Subcutaneous adipose tissue (tissue), 4 donors: ENCODE results near the gene MTX3. TPM values are rescaled to one million over a fixed set of nuclear protein-coding genes. Genes with fewer than 3 reads are reported as not detected.

Experiments
- small RNA-seq: library from RNA; depleted of rRNA; stranded (forward); fragments of <200 nt; gene quantifications from one replicate; pipeline ENCODE3, GENCODE V24; 2016
- total RNA-seq, 4 donors: library from RNA; depleted of rRNA; stranded (reverse); fragments of >200 nt; gene quantifications; one replicate each; pipeline ENCODE4 v1.1.0, GENCODE V29; 2016
- TF ChIP-seq, protein P1 (sequence below): fragments of 450-650 bp; IDR thresholded peaks from one replicate; pipeline ENCODE4 v1.5.1; 2016; ENCODE audit warnings: low read depth, mild to moderate bottlenecking, control low read depth, antibody characterized with exemption, moderate library complexity

MTX3 gene
- total RNA-seq, 4 donors from 2014 or later, result 9.9 to 17.0 (median 14.9) TPM

DNA sequence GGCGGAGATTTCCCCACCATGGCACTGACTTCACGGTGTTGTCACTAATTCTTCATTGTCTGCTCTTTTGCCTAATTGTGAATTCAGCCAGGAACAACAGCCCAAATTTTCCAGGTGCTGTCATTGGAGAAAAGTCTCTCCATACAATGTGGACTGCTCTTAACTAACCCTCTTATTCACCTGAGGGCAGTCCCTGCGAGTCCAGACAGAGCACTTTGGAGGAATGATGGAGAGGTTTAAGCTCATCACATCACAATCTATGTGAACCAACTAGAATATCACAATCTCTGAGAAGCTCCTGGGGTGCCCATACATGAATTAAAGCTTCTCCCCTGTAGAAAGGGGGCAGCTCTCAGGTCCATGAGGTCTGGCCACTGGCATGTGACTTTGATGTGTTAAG lies 56.4 kb downstream of the MTX3 start:
- TF ChIP-seq, protein P1, sequence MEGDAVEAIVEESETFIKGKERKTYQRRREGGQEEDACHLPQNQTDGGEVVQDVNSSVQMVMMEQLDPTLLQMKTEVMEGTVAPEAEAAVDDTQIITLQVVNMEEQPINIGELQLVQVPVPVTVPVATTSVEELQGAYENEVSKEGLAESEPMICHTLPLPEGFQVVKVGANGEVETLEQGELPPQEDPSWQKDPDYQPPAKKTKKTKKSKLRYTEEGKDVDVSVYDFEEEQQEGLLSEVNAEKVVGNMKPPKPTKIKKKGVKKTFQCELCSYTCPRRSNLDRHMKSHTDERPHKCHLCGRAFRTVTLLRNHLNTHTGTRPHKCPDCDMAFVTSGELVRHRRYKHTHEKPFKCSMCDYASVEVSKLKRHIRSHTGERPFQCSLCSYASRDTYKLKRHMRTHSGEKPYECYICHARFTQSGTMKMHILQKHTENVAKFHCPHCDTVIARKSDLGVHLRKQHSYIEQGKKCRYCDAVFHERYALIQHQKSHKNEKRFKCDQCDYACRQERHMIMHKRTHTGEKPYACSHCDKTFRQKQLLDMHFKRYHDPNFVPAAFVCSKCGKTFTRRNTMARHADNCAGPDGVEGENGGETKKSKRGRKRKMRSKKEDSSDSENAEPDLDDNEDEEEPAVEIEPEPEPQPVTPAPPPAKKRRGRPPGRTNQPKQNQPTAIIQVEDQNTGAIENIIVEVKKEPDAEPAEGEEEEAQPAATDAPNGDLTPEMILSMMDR, result no peak

DNA sequence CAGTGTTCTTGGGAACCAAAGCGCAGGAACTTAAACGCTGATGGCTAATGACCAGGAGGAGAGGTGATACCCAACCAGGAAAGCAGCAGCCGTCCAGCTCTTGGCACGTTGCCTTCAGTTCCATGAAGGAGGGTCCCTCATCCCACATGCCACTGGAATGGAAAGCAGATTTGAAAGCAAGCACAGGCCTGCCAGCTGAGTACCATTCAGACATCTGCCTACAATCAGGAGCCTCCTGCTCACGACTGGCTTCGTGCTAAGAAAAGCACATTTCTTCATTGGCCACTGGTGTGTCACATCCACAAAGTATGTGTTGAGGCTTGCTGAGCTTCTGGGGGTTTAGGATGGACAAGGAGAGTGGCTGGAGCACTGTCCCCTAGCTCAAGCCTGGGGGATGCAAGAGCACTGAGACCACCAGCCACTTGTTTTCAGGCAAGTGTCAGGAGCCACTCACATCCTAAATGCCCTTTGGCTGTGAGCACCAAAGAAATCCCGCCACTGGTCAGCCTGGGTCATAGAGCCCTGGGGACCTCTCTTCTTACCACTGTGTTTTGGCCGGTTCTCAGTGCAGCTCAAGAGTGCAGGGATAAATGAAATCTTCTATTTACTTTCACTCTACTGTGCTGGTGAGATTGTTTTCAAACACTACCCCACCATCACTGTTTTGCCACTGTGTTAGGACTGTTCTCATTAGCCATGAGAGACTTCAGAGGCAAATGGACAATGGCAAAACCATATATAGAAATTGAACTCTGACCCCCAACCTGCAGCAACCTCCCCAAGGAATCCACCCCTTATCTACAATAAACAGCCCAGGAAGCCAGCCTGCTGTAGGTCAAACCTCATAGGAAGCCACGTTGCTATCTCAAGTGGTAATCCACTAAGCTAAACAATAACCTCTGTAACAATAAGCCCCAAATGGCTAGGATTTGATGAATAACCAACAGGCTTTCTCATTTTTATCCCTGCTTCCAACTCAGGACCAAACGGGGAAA lies 58.3 kb downstream of the MTX3 start:
- TF ChIP-seq, protein P1, result no peak

DNA sequence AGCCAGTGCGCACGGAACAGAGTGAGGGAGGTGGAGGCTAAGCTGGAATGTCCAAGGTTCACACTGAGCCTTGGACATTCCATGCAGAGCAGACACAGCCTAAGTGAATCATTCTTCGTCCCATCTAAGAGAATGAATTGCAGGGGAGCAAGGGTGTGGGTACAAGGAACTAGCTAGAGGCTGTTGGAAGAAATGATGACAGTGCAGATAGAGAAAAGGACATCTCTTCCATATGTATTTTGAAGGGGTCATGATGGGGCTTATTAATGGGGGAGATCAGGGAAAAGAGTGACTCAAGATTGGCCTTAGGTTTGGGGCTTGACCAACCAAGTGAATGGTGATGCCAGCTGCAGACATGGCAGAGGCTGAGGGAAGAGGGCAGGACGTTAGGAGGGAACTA lies 59.2 kb downstream of the MTX3 start:
- TF ChIP-seq, protein P1, result no peak

DNA sequence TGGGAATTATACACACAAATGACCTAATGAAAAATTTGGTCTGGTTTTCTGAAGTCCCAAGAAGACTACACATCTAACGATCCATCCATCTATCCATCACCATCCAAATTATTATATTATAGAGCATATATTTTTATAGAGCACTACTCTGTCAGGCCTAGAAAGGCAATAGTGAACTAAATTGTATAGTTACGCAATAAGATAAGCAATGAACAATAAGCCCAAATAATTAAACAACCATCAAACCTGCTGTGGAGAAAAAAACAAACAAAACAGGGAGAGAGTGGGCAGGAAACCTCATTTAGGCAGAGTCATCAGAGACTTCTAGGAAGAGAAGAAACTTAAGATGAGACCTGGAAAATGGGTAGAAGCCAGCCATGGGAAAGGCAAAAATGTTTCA lies 59.7 kb downstream of the MTX3 start:
- TF ChIP-seq, protein P1, result no peak

DNA sequence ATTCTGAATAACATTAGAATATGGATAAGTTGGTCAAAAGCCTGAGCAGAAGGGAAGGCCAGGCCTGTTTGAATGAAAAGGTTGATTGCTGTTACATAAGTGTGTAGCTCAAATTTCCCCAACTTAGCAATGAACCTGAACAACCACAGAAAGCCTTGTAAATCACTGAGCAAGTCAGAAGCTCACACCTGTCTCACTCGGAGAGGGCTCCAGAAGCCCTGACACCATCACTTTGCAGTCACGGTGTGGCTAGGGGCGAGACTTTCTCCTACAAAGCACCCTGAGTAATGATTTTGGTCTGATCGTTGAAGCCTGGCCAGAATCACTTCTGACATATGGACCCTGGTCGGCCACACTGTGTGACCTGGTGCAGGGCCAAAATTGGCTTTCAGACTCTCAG lies 62.0 kb downstream of the MTX3 start:
- TF ChIP-seq, protein P1, result no peak

Small RNAs within 50 kb of the gene (small RNA-seq; reads per million reads assigned to genes)
- gene TRMT112P2, result not detected

Other genes with a start within 250 kb of the MTX3 start
- gene THBS4, start 44.1 kb upstream of the MTX3 start, total RNA-seq, result 10 to 100 TPM; 14.1 to 28.2 (median 21.2) TPM